NB4 (cell line): ENCODE data around the gene PNPO.

ENCODE experiments used
- DNase-seq: peaks from one replicate; pipeline ENCODE4 v3.0.0; 2010; ENCODE audit warnings: low read depth
- H3K4me3 ChIP-seq: one replicate; pipeline ENCODE4 v1.5.1; 2011; ENCODE audit warnings: mild to moderate bottlenecking, low read depth, low read length, moderate library complexity
- MYC ChIP-seq: IDR thresholded peaks from 2 replicates; pipeline ENCODE4 v1.6.1; 2011; ENCODE audit warnings: low read depth, low read length
- POLR2A ChIP-seq: IDR thresholded peaks from 2 replicates; pipeline ENCODE4 v1.6.1; 2011; ENCODE audit warnings: mild to moderate bottlenecking; ENCODE audit not compliant: insufficient read length; ENCODE audit errors: extremely low read depth
- TF ChIP-seq, protein P1 (sequence below): IDR thresholded peaks from 2 replicates; pipeline ENCODE4 v1.6.1; 2011; ENCODE audit warnings: low read depth, low read length
- TF ChIP-seq, protein P2 (sequence below): IDR thresholded peaks from one replicate; pipeline ENCODE4 v1.5.1; 2012; ENCODE audit warnings: low read depth, low read length

The PNPO gene

DNA sequence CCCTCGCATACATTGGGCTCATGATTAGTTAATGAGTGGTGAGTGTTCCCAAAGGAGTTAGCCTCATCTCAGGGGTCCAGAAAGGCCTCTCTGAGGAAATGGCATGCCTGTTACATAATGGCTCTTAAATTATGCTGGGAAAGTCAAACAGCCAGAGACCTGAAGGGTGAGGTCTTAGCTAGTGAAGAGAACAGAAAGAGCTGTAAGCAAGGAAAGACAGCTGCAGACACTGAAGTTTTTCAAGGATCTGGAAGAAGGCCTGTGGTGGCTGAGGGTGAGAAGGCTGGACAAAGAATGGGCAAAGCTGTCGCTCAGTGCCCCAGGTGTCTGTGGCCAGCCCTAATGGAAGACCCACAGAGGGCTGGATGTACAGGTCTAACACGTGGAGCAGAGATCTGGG lies 34.9 kb upstream of the PNPO start:
- TF ChIP-seq POLR2A (no peak), MYC (no peak)
- TF ChIP-seq, protein P1, sequence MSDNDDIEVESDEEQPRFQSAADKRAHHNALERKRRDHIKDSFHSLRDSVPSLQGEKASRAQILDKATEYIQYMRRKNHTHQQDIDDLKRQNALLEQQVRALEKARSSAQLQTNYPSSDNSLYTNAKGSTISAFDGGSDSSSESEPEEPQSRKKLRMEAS = no peak
- TF ChIP-seq, protein P2, sequence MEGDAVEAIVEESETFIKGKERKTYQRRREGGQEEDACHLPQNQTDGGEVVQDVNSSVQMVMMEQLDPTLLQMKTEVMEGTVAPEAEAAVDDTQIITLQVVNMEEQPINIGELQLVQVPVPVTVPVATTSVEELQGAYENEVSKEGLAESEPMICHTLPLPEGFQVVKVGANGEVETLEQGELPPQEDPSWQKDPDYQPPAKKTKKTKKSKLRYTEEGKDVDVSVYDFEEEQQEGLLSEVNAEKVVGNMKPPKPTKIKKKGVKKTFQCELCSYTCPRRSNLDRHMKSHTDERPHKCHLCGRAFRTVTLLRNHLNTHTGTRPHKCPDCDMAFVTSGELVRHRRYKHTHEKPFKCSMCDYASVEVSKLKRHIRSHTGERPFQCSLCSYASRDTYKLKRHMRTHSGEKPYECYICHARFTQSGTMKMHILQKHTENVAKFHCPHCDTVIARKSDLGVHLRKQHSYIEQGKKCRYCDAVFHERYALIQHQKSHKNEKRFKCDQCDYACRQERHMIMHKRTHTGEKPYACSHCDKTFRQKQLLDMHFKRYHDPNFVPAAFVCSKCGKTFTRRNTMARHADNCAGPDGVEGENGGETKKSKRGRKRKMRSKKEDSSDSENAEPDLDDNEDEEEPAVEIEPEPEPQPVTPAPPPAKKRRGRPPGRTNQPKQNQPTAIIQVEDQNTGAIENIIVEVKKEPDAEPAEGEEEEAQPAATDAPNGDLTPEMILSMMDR = no peak
- no peak for DNase-seq
- H3K4me3 ChIP-seq = no peak overlapping the region

DNA sequence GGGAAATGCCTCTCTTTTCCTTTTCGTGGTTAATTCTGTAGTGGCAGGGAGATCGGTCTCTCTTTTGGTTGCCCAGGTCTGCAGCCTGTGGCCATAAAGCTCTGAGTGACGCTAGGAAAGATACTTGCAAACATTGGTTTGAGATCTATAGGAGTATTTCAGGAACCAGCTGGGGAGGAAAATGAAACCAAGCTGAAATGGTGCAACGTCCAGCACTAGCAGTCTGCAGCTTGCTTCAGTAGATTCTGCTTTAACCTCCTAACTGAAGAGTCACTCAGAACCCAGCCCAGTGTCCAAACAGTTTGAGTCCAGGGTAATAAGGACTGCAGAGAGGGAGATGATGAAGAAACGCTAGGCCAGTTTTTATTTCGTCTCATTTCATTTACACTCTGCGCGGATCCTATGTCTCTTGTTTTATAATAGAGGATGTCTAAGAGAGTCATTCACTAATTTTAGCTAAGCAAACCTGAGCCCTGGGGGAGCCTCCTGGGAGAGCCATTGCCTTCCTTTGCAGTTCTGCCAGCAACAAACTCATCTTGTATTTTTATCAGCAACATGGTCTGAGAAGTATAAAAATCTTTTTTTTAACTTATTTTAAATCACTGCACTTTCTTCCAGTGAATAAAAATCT lies 33.3 kb upstream of the PNPO start:
- DNase-seq = peak; percentile 67
- TF ChIP-seq, protein P2 = no peak
- TF ChIP-seq MYC (no peak), POLR2A (no peak)
- TF ChIP-seq, protein P1 = no peak
- H3K4me3 ChIP-seq = no peak overlapping the region

GRCh38 chr17:47913050-47913449 lies 28.3 kb upstream of the PNPO start:
- DNase-seq = no peak
- TF ChIP-seq MYC (no peak), POLR2A (no peak)
- TF ChIP-seq, protein P2 = no peak
- TF ChIP-seq, protein P1 = no peak
- H3K4me3 ChIP-seq = no peak overlapping the region

DNA sequence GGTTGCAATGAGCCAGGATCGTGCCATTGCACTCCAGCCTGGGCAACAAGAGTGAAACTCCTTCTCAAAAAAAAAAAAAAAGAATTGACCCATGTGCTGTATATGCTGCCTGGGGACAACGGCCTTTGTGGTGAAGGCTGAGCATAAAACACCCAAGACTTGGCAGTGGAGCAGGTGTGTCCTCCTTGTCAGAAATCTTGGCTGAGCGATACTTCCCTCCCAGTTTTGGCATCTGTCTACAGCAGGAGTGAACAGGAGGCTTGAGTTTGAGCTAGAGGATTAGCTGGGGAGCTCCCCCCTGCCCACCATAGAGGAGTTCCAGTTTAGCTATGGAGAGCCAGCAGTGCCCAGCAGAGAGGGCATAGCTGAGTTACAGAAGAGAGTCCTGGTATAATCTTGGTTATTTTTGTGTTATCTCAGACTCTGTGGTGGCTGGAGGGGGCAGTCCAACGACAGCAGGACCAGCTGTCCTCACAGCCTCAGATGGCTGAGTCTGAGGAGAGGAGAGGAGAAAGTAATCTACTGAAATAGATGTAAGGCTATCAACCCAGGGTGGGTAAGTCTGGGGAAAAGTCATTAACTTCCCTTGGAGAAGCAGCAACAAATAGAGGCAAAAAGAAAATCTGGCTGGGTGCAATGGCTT lies 26.9 kb upstream of the PNPO start:
- H3K4me3 ChIP-seq = no peak overlapping the region
- TF ChIP-seq POLR2A (no peak), MYC (no peak)
- TF ChIP-seq, protein P1 = no peak
- TF ChIP-seq, protein P2 = no peak
- DNase-seq = no peak

GRCh38 chr17:47915776-47916398 lies 25.5 kb upstream of the PNPO start:
- H3K4me3 ChIP-seq = no peak overlapping the region
- TF ChIP-seq MYC (no peak), POLR2A (no peak)
- TF ChIP-seq, protein P2 = no peak
- DNase-seq = no peak
